H1 (cell line): ENCODE results near the gene AFTPH. TPM values are rescaled to one million over a fixed set of nuclear protein-coding genes. Genes with fewer than 3 reads are reported as not detected.

Experiments used
- CTCF ChIA-PET: fragments of 300-600 bp; sonication (Branson Sonifier 250); formaldehyde crosslinking; loops from one replicate; lab custom pipeline; 2021; ENCODE audit not compliant: partially characterized antibody; lab: Charles Lee
- POLR2A ChIA-PET: fragments of 300-600 bp; sonication (Branson Sonifier 250); formaldehyde crosslinking; loops from one replicate; lab custom pipeline; 2021; ENCODE audit warnings: inconsistent platforms; ENCODE audit not compliant: partially characterized antibody; lab: Charles Lee
- DNase-seq, 2 experiments: peaks; one replicate each; pipeline versions ENCODE4 v3.0.0 to v3.0.0-alpha.2; 2010 to 2022; ENCODE audit warnings: low spot score in 2 of 2, low read depth in 1 of 2, mixed read lengths in 1 of 2
- FAIRE-seq: peaks from 2 replicates; lab custom pipeline; 2011; peaks lifted over from hg19 to GRCh38; lab: Jason Lieb, UNC
- H2AFZ ChIP-seq: 2 replicates; pipeline ENCODE4 v1.8.1; 2012; ENCODE audit warnings: low read length, inconsistent platforms
- H2AK5ac ChIP-seq: 2 replicates; pipeline ENCODE4 v1.6.1; 2013; ENCODE audit warnings: low read depth, low read length
- H2BK120ac ChIP-seq: replicated peaks from 2 replicates; pipeline ENCODE3; 2013; ENCODE audit warnings: low read depth, low read length, inconsistent platforms
- H2BK12ac ChIP-seq: 2 replicates; pipeline ENCODE4 v1.6.1; 2013; ENCODE audit warnings: low read depth, low read length
- H2BK15ac ChIP-seq: 2 replicates; pipeline ENCODE4 v1.6.1; 2013; ENCODE audit warnings: low read length
- H2BK20ac ChIP-seq: 2 replicates; pipeline ENCODE4 v1.6.1; 2013; ENCODE audit warnings: low read length
- H2BK5ac ChIP-seq: 2 replicates; pipeline ENCODE4 v1.6.1; 2013; ENCODE audit warnings: low read depth, low read length
- H3K14ac ChIP-seq: 2 replicates; pipeline ENCODE4 v1.6.1; 2013; ENCODE audit warnings: inconsistent platforms; ENCODE audit not compliant: insufficient read length
- H3K18ac ChIP-seq: 2 replicates; pipeline ENCODE4 v1.6.1; 2013; ENCODE audit warnings: low read length; ENCODE audit errors: extremely low read depth
- H3K23ac ChIP-seq: 2 replicates; pipeline ENCODE4 v1.6.1; 2013; ENCODE audit warnings: inconsistent platforms; ENCODE audit not compliant: insufficient read length
- H3K23me2 ChIP-seq: 2 replicates; pipeline ENCODE4 v1.6.1; 2013; ENCODE audit warnings: low read depth, low read length
- H3K27ac ChIP-seq: 2 replicates; pipeline ENCODE4 v1.6.1; 2011; ENCODE audit warnings: low read depth, low read length, inconsistent platforms
- H3K27me3 ChIP-seq, 4 experiments: replicated peaks in 1 of 4; 1 replicate in 1 of 4; 2 replicates in 3 of 4; pipeline versions ENCODE4 v1.6.1 to v1.8.1; 2011 to 2013; ENCODE audit warnings: low read length in 3 of 4, mild to moderate bottlenecking in 3 of 4, inconsistent platforms in 2 of 4, mixed read lengths in 2 of 4, moderate library complexity in 1 of 4; ENCODE audit not compliant: control insufficient read depth in 3 of 4, insufficient read depth in 3 of 4; ENCODE audit errors: extremely low read depth in 1 of 4
- H3K36me3 ChIP-seq, 4 experiments: 2 replicates each; pipeline versions ENCODE4 v1.6.1 to v1.8.1; 2011 to 2013; ENCODE audit warnings: mild to moderate bottlenecking in 4 of 4, low read length in 3 of 4, moderate library complexity in 2 of 4, control low read depth in 1 of 4, inconsistent platforms in 1 of 4; ENCODE audit not compliant: insufficient read depth in 4 of 4, control insufficient read depth in 2 of 4
- H3K4ac ChIP-seq: replicated peaks from 2 replicates; pipeline ENCODE3; 2013; ENCODE audit warnings: low read length, low read depth, mixed read lengths, inconsistent platforms; ENCODE audit not compliant: insufficient read length
- H3K4me1 ChIP-seq, 4 experiments: replicated peaks in 1 of 4; 1 replicate in 1 of 4; 2 replicates in 3 of 4; pipeline versions ENCODE4 v1.6.1 to v1.8.1; 2011 to 2013; ENCODE audit warnings: low read length in 3 of 4, inconsistent platforms in 2 of 4, mixed read lengths in 1 of 4; ENCODE audit not compliant: insufficient read depth in 4 of 4, control insufficient read depth in 3 of 4
- H3K4me2 ChIP-seq, 2 experiments: 2 replicates each; pipeline versions ENCODE4 v1.6.1 to v1.8.1; 2011 to 2013; ENCODE audit warnings: low read depth in 2 of 2, low read length in 2 of 2, control low read depth in 1 of 2, inconsistent platforms in 1 of 2, mild to moderate bottlenecking in 1 of 2; ENCODE audit not compliant: insufficient read depth in 1 of 2
- H3K4me3 ChIP-seq, 4 experiments: fragments of 200-600, 300-600 bp in 1 of 4; sonication (generic), shearing (Covaris generic), sonication (Bioruptor Twin) in 1 of 4; 2 replicates each; pipeline versions ENCODE4 v1.5.1 to v1.8.1; 2011 to 2016; ENCODE audit warnings: low read length in 4 of 4, low read depth in 3 of 4, control low read depth in 2 of 4, inconsistent platforms in 2 of 4, mild to moderate bottlenecking in 2 of 4, mixed read lengths in 1 of 4, moderate library complexity in 1 of 4; ENCODE audit not compliant: insufficient read depth in 2 of 4; ENCODE audit errors: extremely low read depth in 1 of 4
- H3K56ac ChIP-seq: replicated peaks from 2 replicates; pipeline ENCODE3; 2013; ENCODE audit warnings: low read depth, mild to moderate bottlenecking, mixed read lengths, low read length, inconsistent platforms; ENCODE audit not compliant: insufficient read length
- H3K79me1 ChIP-seq: 2 replicates; pipeline ENCODE4 v1.6.1; 2013; ENCODE audit warnings: low read depth, low read length, control low read depth
- H3K79me2 ChIP-seq, 2 experiments: 2 replicates each; pipeline versions ENCODE4 v1.6.1 to v1.8.1; 2012 to 2013; ENCODE audit warnings: low read length in 2 of 2, mild to moderate bottlenecking in 2 of 2, inconsistent platforms in 1 of 2; ENCODE audit not compliant: insufficient read depth in 2 of 2, control insufficient read depth in 1 of 2
- H3K9ac ChIP-seq, 4 experiments: replicated peaks in 1 of 4; 1 replicate in 1 of 4; 2 replicates in 3 of 4; pipeline versions ENCODE4 v1.6.1 to v1.8.1; 2011 to 2013; ENCODE audit warnings: low read depth in 3 of 4, low read length in 3 of 4, control low read depth in 2 of 4, mild to moderate bottlenecking in 2 of 4, moderate library complexity in 2 of 4, inconsistent platforms in 1 of 4; ENCODE audit errors: extremely low read depth in 1 of 4
- H3K9me3 ChIP-seq, 2 experiments: 2 replicates each; pipeline versions ENCODE4 v1.6.1 to v1.8.1; 2012 to 2013; ENCODE audit warnings: mild to moderate bottlenecking in 2 of 2, moderate library complexity in 2 of 2, control low read depth in 1 of 2, inconsistent platforms in 1 of 2, low read depth in 1 of 2, low read length in 1 of 2, mixed read lengths in 1 of 2; ENCODE audit not compliant: insufficient read depth in 2 of 2
- H4K20me1 ChIP-seq, 2 experiments: replicated peaks in 1 of 2; 2 replicates each; pipeline versions ENCODE3 to v1.8.1; 2011 to 2013; ENCODE audit warnings: inconsistent platforms in 2 of 2, low read length in 2 of 2, mild to moderate bottlenecking in 1 of 2; ENCODE audit not compliant: insufficient read depth in 2 of 2, control insufficient read depth in 1 of 2
- H4K5ac ChIP-seq: 2 replicates; pipeline ENCODE4 v1.6.1; 2013; ENCODE audit warnings: low read length, low read depth, mixed read lengths, inconsistent platforms; ENCODE audit not compliant: insufficient read length
- H4K8ac ChIP-seq: 2 replicates; pipeline ENCODE4 v1.8.0; 2013; ENCODE audit warnings: mild to moderate bottlenecking, moderate library complexity, low read length, inconsistent platforms; ENCODE audit not compliant: insufficient read depth; ENCODE audit errors: extremely low read depth
- H4K91ac ChIP-seq: replicated peaks from 2 replicates; pipeline ENCODE3; 2013; ENCODE audit warnings: low read length, mixed read lengths, inconsistent platforms; ENCODE audit not compliant: insufficient read length
- ASH2L ChIP-seq: fragments of 200-600, 300-600 bp; sonication (generic); IDR thresholded peaks from one replicate; pipeline ENCODE4 v1.7.1; 2017; ENCODE audit warnings: low read length
- CREB1 ChIP-seq: IDR thresholded peaks from 2 replicates; pipeline ENCODE4 v1.6.1; 2012; ENCODE audit warnings: inconsistent platforms
- JUND ChIP-seq: IDR thresholded peaks from 2 replicates; pipeline ENCODE4 v1.6.1; 2011; ENCODE audit warnings: mild to moderate bottlenecking, improper control_type of control experiment, low read length
- RAD21 ChIP-seq, 2 experiments: IDR thresholded peaks in 1 of 2; conservative IDR thresholded peaks in 1 of 2; 2 replicates each; pipeline ENCODE4 v1.6.1; 2011; ENCODE audit warnings: low read depth in 2 of 2, low read length in 2 of 2, improper control_type of control experiment in 1 of 2, inconsistent platforms in 1 of 2, mild to moderate bottlenecking in 1 of 2, moderate library complexity in 1 of 2
- WGBS, 2 experiments: shearing (Covaris generic) in 1 of 2; methylation state at CpG; one replicate each; pipeline versions ENCODE4 v1.1.6 to v1.1.7; 2013 to 2015; ENCODE audit warnings: low lambda C conversion rate in 2 of 2, mixed read lengths in 2 of 2, inconsistent platforms in 1 of 2, low coverage in 1 of 2, missing lambda C conversion rate in 1 of 2; ENCODE audit not compliant: insufficient replicate concordance in 2 of 2, insufficient coverage in 1 of 2, insufficient read length in 1 of 2; ENCODE audit errors: extremely low coverage in 1 of 2, missing lambda C conversion rate in 1 of 2; 5-methylcytosine and 5-hydroxymethylcytosine counted together
- polyA plus RNA-seq, 7 experiments: library from polyadenylated mRNA; depleted of rRNA in 3 of 7; stranded (reverse) in 5 of 7; unstranded in 2 of 7; fragments of >200 nt in 5 of 7; fragments of 200-250 nt in 2 of 7; gene quantifications; 1 replicate in 5 of 7; 2 replicates in 1 of 7; 4 replicates in 1 of 7; pipeline versions ENCODE4 v1.2.1 to v1.2.3, GENCODE V29; 2011 to 2013; ENCODE audit warnings: missing spikeins in 2 of 7, mixed read lengths in 2 of 7
- total RNA-seq: library from RNA; stranded (reverse); fragmentation: NEBNext Ultra II Directional; extraction: Animal tissue kit (Norgen Biotek cat#: 25700); gene quantifications from 2 replicates; pipeline ENCODE4 v1.2.1, GENCODE V29; 2021
- TF ChIP-seq, protein P1 (sequence below): IDR thresholded peaks from 2 replicates; pipeline ENCODE4 v1.6.1; 2012; ENCODE audit warnings: inconsistent platforms

The AFTPH gene
- total and polyA plus RNA-seq, 2 of the 8 experiments (the other 6 are each of a cell fraction or from before 2014, with no cell fraction given): 7.3 to 15.0 TPM

DNA sequence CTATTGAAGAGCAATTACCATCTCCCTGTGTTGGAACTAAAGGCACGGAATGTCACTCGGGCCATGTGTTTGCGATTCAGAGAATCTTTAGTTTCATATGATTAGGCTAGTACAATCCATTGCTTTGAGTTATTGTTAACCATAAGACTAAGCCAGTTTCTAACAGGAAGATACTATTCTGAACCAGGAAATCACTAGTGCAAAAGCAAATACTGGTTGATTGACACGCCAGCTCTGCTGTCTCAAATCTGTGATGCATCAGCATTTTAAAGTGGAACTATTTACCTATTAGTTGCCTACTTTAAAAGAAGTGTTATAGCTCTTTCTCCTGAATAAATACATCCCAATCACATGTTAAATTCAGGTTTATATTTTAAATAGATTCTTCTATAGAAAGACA, 61.9 kb downstream of the AFTPH start:
- POLR2A ChIA-PET: no interaction called here
- H2BK5ac ChIP-seq: no peak overlapping the region
- peaks cover 0 to 3% (median 0%) of the 10 kb centered on the region in 4 experiments; a peak in 1 of 7 replicates for H3K4me1 ChIP-seq
- no peak overlapping the region for H3K27ac ChIP-seq
- H4K5ac ChIP-seq: no peak overlapping the region
- no peaks in the 10 kb centered on the region for H3K79me2 ChIP-seq
- no peak overlapping the region for H4K91ac ChIP-seq
- TF ChIP-seq RAD21 (IDR thresholded peaks at IDR 0.05 in 1 of 2, conservative IDR thresholded peaks at IDR 0.05 in 1 of 2; ENCODE audit: low read depth in 2 of 2, low read length in 2 of 2): no peak
- no peak for TF ChIP-seq JUND
- no peak for TF ChIP-seq ASH2L
- TF ChIP-seq CREB1: no peak
- TF ChIP-seq, protein P1, sequence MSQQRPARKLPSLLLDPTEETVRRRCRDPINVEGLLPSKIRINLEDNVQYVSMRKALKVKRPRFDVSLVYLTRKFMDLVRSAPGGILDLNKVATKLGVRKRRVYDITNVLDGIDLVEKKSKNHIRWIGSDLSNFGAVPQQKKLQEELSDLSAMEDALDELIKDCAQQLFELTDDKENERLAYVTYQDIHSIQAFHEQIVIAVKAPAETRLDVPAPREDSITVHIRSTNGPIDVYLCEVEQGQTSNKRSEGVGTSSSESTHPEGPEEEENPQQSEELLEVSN: no peak
- no peak overlapping the region for H3K23ac ChIP-seq
- no peak overlapping the region for H4K8ac ChIP-seq
- no peak overlapping the region for H3K14ac ChIP-seq
- 94% methylated on average over 4 of the region's 4 CpGs; no CpG with 5 or more reads in 1 of the 2 experiments for WGBS, 2 experiments
- H3K23me2 ChIP-seq: no peaks in the 10 kb centered on the region
- no peak overlapping the region for H2AFZ ChIP-seq
- H3K56ac ChIP-seq: no peak overlapping the region
- H3K4me2 ChIP-seq: no peak overlapping the region
- no peak for FAIRE-seq
- no peak overlapping the region for H2BK120ac ChIP-seq
- no peak overlapping the region for H2BK15ac ChIP-seq
- DNase-seq: no peak
- H3K36me3 ChIP-seq: peaks cover 0 to 6% (median 2%) of the 10 kb centered on the region in 4 experiments; a peak in 2 of 8 replicates
- H4K20me1 ChIP-seq: no peaks in the 10 kb centered on the region
- no peak overlapping the region for H3K18ac ChIP-seq
- no peak overlapping the region for H3K9ac ChIP-seq
- no peak overlapping the region for H2BK12ac ChIP-seq
- H3K27me3 ChIP-seq: no peaks in the 10 kb centered on the region
- H3K4ac ChIP-seq: no peak overlapping the region
- H2BK20ac ChIP-seq: no peak overlapping the region
- CTCF ChIA-PET: interaction anchor here (0.8 to 4.4 kb wide), 22 partner anchors 9 to 371 kb away, joined by 3 to 28 read pairs (median 5); partner anchors contain the start of gene SERTAD2
- H3K4me3 ChIP-seq: no peak overlapping the region
- H3K79me1 ChIP-seq: no peaks in the 10 kb centered on the region
- H3K9me3 ChIP-seq: no peaks in the 10 kb centered on the region
- H2AK5ac ChIP-seq: no peak overlapping the region
